Measurements from ENCODE around the gene KCNT1.

DNA sequence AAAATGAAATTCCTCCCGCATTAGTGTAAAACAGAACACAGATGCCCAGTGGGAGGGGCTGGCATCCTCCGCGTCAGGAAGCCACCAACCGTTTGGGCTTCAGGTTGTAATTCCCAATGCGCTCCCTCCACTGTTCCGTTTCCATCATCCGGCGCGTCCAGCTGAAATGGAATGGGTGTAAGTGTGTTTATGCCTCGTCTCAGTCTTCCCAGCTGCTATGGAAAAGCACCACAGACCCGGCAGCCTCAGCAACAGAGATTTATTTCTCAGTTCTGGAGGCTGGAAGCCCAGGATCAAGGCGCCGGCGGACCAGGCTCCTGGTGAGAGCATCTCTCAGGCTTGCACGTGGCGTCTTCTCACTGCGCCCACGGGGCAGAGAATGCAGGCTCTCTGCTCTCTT, 20.4 kb downstream of the KCNT1 start:
- TF ChIP-seq, protein P1, sequence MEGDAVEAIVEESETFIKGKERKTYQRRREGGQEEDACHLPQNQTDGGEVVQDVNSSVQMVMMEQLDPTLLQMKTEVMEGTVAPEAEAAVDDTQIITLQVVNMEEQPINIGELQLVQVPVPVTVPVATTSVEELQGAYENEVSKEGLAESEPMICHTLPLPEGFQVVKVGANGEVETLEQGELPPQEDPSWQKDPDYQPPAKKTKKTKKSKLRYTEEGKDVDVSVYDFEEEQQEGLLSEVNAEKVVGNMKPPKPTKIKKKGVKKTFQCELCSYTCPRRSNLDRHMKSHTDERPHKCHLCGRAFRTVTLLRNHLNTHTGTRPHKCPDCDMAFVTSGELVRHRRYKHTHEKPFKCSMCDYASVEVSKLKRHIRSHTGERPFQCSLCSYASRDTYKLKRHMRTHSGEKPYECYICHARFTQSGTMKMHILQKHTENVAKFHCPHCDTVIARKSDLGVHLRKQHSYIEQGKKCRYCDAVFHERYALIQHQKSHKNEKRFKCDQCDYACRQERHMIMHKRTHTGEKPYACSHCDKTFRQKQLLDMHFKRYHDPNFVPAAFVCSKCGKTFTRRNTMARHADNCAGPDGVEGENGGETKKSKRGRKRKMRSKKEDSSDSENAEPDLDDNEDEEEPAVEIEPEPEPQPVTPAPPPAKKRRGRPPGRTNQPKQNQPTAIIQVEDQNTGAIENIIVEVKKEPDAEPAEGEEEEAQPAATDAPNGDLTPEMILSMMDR (conservative IDR thresholded peaks at IDR 0.05; ENCODE audit: low read depth, low read length), result no peak
- no peak for TF ChIP-seq EZH2 (IDR thresholded peaks at IDR 0.05; ENCODE audit: borderline replicate concordance, low read depth, low read length, poor library complexity, severe bottlenecking)
